Upper lobe of left lung (tissue), 4 donors: ENCODE data around the gene DCLK1.

Experiments
- CTCF ChIP-seq, 6 experiments: fragments of 450-650 bp in 4 of 6; fragments of 200-600 bp in 2 of 6; sonication (generic) in 2 of 6; IDR thresholded peaks; one replicate each; pipeline ENCODE4 v1.5.1; 2016 to 2019; ENCODE audit warnings: antibody characterized with exemption in 6 of 6
- POLR2A ChIP-seq, 4 donors: fragments of 450-650 bp; IDR thresholded peaks; one replicate each; pipeline ENCODE4 v1.5.1; 2016 to 2017; ENCODE audit warnings: antibody characterized with exemption in 4 of 4, mild to moderate bottlenecking in 2 of 4
- POLR2AphosphoS5 ChIP-seq, 2 donors: sonication (generic); formaldehyde crosslinking; IDR thresholded peaks; one replicate each; pipeline ENCODE4 v1.5.1; 2017; ENCODE audit warnings: antibody characterized with exemption in 2 of 2

GRCh38 chr13:35832551-35832950, 298.6 kb downstream of the DCLK1 start:
- no peak for TF ChIP-seq POLR2AphosphoS5 (IDR thresholded peaks at IDR 0.05)
- TF ChIP-seq CTCF (IDR thresholded peaks at IDR 0.05), result no peak
- TF ChIP-seq POLR2A (IDR thresholded peaks at IDR 0.05), result no peak
